Transverse colon (tissue), 4 donors: ENCODE data around the gene MDH2. TPM values are rescaled to one million over a fixed set of nuclear protein-coding genes. Genes with fewer than 3 reads are reported as not detected.
A peak's percentile ranks its signal among the peaks of the same experiment; 100 is the strongest.
"Not testable (repeated sequence)": the region's sequence is repeated elsewhere in the genome, so short reads cannot be mapped to it uniquely, and the experiment has no call there.

Source experiments
- DNase-seq: peaks from one replicate; pipeline ENCODE4 v3.0.0-alpha.2; 2019
- H3K27ac ChIP-seq, 4 donors: fragments of 200-600 bp; sonication (generic); 2 replicates each; pipeline ENCODE4 v1.5.1; 2016 to 2018; ENCODE audit warnings: inconsistent platforms in 4 of 4
- H3K27me3 ChIP-seq: fragments of 200-600 bp; sonication (generic); 2 replicates; pipeline ENCODE4 v1.5.1; 2017; ENCODE audit warnings: inconsistent platforms
- H3K36me3 ChIP-seq, 4 donors: fragments of 200-600 bp; sonication (generic); 2 replicates each; pipeline ENCODE4 v1.5.1; 2017 to 2019; ENCODE audit warnings: inconsistent platforms in 4 of 4
- H3K4me1 ChIP-seq, 4 donors: fragments of 200-600 bp; sonication (generic); 2 replicates each; pipeline ENCODE4 v1.5.1; 2017 to 2020; ENCODE audit warnings: inconsistent platforms in 4 of 4
- H3K4me3 ChIP-seq, 4 donors: fragments of 200-600 bp; sonication (generic); 1 replicate in 1 of 4; 2 replicates in 3 of 4; pipeline versions ENCODE4 v1.5.1 to v1.6.1; 2017 to 2019; ENCODE audit warnings: inconsistent platforms in 4 of 4
- H3K9me3 ChIP-seq, 2 donors: fragments of 200-600 bp; sonication (generic); 2 replicates each; pipeline ENCODE4 v1.5.1; 2017 to 2019; ENCODE audit warnings: inconsistent platforms in 2 of 2
- EP300 ChIP-seq: sonication (generic); formaldehyde crosslinking; IDR thresholded peaks from one replicate; pipeline ENCODE4 v1.6.1; 2017; ENCODE audit warnings: antibody characterized with exemption, low read depth
- POLR2A ChIP-seq: fragments of 450-650 bp; IDR thresholded peaks from one replicate; pipeline ENCODE4 v1.6.1; 2016; ENCODE audit warnings: antibody characterized with exemption, mild to moderate bottlenecking, moderate library complexity
- POLR2AphosphoS5 ChIP-seq, 3 donors: sonication (generic); formaldehyde crosslinking; IDR thresholded peaks; one replicate each; pipeline ENCODE4 v1.6.1; 2016; ENCODE audit warnings: antibody characterized with exemption in 3 of 3
- WGBS, 2 donors: methylation state at CpG; one replicate each; pipeline ENCODE4 v1.1.5; 2018; ENCODE audit warnings: low coverage in 1 of 2; 5-methylcytosine and 5-hydroxymethylcytosine counted together
- in situ Hi-C, 4 donors: fragments of 200-750 bp; cut with MboI; loops; one replicate each; pipeline versions ENCODE4 v1.15.0 to v1.15.1; 2017; ENCODE audit warnings: low sequenced_read_pairs in 3 of 4, low pct_ligation_motif_present in 1 of 4, low pct_unique_long_range_greater_than_20kb in 1 of 4
- intact Hi-C: fragments of 100-400 bp; cut with DNase I; formaldehyde crosslinking; loops from one replicate; pipeline ENCODE4 v1.15.1; 2023; ENCODE audit warnings: low total_unique reads
- total RNA-seq, 4 donors: library from RNA; depleted of rRNA; stranded (reverse); fragments of >200 nt; gene quantifications; one replicate each; pipeline ENCODE4 v1.1.0, GENCODE V29; 2016
- TF ChIP-seq, protein P1 (sequence below), 5 experiments: fragments of 200-600 bp in 3 of 5; fragments of 450-650 bp in 2 of 5; sonication (generic) in 3 of 5; IDR thresholded peaks; 1 replicate in 2 of 5; 2 replicates in 3 of 5; pipeline ENCODE4 v1.5.1; 2016 to 2017; ENCODE audit warnings: antibody characterized with exemption in 5 of 5, inconsistent platforms in 3 of 5, mild to moderate bottlenecking in 2 of 5, moderate library complexity in 1 of 5

Gene MDH2
- total RNA-seq, 4 donors from 2014 or later, result 144 to 308 (median 152) TPM

DNA sequence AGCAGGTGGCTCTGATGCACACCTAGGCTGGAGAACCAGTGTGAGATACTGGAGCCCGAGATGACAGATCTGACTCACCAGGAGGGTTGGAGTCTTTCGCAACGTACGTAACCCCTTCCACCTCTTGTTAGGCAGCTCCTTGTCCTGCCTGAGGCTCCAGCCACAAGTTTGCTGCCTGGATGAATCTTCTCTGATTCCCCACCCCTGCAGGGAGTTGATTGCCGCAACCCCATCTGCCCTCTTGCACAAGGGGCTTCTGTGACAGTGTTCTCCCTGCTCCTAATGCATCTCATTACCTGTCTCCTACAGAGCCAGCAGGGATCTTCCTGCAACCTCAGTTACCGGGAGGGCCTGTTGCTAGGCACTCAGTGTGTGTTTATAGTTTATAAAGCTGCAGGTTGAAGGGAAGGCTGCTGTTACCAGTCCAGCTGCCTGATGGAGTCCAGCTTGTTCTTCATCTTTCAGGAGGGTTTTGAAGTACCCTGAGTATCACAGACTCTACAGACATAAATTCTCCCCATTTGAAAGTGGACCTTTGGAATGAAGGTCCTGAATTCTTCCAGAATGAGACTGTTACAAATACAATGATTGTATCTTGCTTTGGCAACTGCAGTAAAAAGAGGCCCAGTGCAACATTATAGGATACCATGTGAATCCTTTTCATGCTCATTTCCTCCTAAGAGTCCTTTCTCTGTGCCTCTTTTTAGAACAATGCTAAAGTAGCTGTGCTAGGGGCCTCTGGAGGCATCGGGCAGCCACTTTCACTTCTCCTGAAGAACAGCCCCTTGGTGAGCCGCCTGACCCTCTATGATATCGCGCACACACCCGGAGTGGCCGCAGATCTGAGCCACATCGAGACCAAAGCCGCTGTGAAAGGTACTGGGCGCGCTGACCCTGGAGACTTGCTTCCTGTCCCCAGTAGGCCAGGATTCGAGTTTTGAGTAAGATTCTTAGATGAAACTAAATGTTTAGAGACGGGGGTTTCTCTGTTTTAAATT is 6.5 kb downstream of the MDH2 start:
- H3K27ac ChIP-seq, result peak overlapping the region; percentile 10 to 32 (median 14)
- H3K36me3 ChIP-seq, result peaks cover 0 to 19% (median 11%) of the 10 kb centered on the region in 4 donors
- WGBS, 2 donors, result 79 to 82% methylated on average over 10 to 18 of the region's 18 CpGs
- H3K9me3 ChIP-seq, result no peaks in the 10 kb centered on the region
- intact Hi-C loops (no loop called here), in situ Hi-C loops (no loop called here)
- no peak for DNase-seq
- TF ChIP-seq, protein P1, sequence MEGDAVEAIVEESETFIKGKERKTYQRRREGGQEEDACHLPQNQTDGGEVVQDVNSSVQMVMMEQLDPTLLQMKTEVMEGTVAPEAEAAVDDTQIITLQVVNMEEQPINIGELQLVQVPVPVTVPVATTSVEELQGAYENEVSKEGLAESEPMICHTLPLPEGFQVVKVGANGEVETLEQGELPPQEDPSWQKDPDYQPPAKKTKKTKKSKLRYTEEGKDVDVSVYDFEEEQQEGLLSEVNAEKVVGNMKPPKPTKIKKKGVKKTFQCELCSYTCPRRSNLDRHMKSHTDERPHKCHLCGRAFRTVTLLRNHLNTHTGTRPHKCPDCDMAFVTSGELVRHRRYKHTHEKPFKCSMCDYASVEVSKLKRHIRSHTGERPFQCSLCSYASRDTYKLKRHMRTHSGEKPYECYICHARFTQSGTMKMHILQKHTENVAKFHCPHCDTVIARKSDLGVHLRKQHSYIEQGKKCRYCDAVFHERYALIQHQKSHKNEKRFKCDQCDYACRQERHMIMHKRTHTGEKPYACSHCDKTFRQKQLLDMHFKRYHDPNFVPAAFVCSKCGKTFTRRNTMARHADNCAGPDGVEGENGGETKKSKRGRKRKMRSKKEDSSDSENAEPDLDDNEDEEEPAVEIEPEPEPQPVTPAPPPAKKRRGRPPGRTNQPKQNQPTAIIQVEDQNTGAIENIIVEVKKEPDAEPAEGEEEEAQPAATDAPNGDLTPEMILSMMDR (IDR thresholded peaks at IDR 0.05), result no peak
- TF ChIP-seq POLR2A (no peak), POLR2AphosphoS5 (IDR thresholded peaks at IDR 0.05) (no peak), EP300 (no peak)
- H3K4me3 ChIP-seq, result no peak overlapping the region
- H3K27me3 ChIP-seq, result no peaks in the 10 kb centered on the region
- peaks cover 1 to 26% (median 11%) of the 10 kb centered on the region in 4 donors for H3K4me1 ChIP-seq

DNA sequence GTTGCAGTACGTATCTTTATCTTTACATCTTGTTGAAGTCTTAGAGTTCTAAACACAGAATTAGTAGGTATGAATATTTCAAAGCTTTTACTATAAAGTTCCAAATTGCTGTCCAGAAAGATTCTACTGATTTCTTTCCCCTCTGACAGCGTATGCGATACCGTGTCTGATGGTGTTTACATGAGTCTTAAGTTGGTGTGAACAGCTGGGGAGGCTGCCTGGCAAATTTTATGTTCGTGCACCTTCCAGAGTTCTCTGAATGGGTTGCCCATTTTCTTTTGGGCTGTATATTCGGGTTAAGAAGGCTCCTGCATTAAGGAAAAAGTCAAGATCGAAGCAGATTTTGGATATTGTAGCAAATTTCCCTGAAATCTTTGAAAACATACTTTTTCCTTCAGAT is 8.3 kb downstream of the MDH2 start:
- WGBS, 2 donors, result 80 to 82% methylated on average over 7 of the region's 7 CpGs
- peaks cover 0 to 15% (median 7%) of the 10 kb centered on the region in 4 donors for H3K4me1 ChIP-seq
- H3K36me3 ChIP-seq, result peaks cover 0 to 37% (median 20%) of the 10 kb centered on the region in 4 donors

DNA sequence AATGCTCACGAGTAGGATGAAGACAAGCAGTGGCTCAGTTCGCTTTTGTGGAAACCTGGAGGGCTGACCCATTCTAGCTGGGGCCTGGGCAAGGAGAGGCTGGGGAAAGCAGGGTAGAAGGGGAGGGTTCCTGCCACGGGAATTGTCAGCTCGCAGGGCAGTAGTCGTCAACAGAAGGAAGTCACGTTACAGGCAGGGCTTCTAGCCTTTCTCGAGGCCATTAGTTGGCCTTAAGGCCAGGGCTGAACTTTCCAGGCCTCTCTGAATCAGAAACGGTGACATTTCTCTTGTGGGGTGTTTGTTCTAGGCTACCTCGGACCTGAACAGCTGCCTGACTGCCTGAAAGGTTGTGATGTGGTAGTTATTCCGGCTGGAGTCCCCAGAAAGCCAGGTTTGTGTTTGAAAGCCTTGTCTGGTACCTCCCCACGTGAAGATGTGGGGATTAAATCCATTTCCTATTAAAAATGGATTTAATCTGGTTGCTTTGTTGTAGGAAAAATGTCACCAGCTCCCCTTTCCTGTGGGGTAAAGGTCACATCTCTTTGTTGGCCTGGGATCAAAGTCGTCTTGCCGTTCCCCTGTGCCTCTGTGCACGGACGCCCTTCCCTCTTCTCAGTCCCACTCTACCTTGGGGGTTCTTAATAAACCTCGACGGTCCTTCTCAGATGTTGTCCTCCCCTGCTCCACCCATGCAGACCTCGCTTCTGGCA is 9.4 kb downstream of the MDH2 start:
- in situ Hi-C loops, result no loop called here
- H3K27me3 ChIP-seq, result no peaks in the 10 kb centered on the region
- H3K36me3 ChIP-seq, result peaks cover 0 to 46% (median 21%) of the 10 kb centered on the region in 4 donors
- WGBS, 2 donors, result 63% methylated on average over 18 of the region's 18 CpGs; no CpG with 5 or more reads in 1 of the 2 donors
- no peak overlapping the region for H3K4me3 ChIP-seq
- TF ChIP-seq POLR2A, result no peak
- TF ChIP-seq EP300, result no peak
- TF ChIP-seq, protein P1 (IDR thresholded peaks at IDR 0.05), result no peak
- no peak for TF ChIP-seq POLR2AphosphoS5 (IDR thresholded peaks at IDR 0.05)
- peaks cover 0 to 15% (median 7%) of the 10 kb centered on the region in 4 donors for H3K4me1 ChIP-seq
- intact Hi-C loops, result no loop called here
- peak overlapping the region in 3 of 4 donors; percentile 25 to 47 (median 37) for H3K27ac ChIP-seq
- no peaks in the 10 kb centered on the region for H3K9me3 ChIP-seq
- DNase-seq, result no peak

More for the DNA sequence above, 8.3 kb downstream of the MDH2 start:
- H3K27ac ChIP-seq, result no peak overlapping the region
- intact Hi-C loops (no loop called here), in situ Hi-C loops (no loop called here)
- TF ChIP-seq POLR2A (no peak), EP300 (no peak), POLR2AphosphoS5 (IDR thresholded peaks at IDR 0.05) (no peak)
- TF ChIP-seq, protein P1 (IDR thresholded peaks at IDR 0.05), result no peak
- no peaks in the 10 kb centered on the region for H3K27me3 ChIP-seq
- H3K9me3 ChIP-seq, result no peaks in the 10 kb centered on the region
- no peak overlapping the region for H3K4me3 ChIP-seq
- DNase-seq, result no peak

DNA sequence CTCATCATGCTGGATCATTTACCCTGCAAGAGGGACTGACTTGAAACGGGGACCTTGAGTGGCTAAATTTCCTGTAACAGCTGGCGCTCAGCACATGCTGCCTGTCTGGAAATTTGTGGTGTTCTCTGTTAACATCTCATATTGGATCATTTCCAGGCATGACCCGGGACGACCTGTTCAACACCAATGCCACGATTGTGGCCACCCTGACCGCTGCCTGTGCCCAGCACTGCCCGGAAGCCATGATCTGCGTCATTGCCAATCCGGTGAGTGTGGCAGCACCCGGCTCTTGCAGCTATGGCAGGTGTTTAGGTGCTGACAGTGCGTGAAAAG is 9.9 kb downstream of the MDH2 start:
- intact Hi-C loops (no loop called here), in situ Hi-C loops (no loop called here)
- WGBS, 2 donors, result 40 to 80% methylated on average over 1 to 11 of the region's 11 CpGs
- H3K4me1 ChIP-seq, result peaks cover 0 to 15% (median 7%) of the 10 kb centered on the region in 4 donors
- no peak for DNase-seq
- TF ChIP-seq EP300 (no peak), POLR2A (no peak), POLR2AphosphoS5 (IDR thresholded peaks at IDR 0.05) (no peak)
- TF ChIP-seq, protein P1 (IDR thresholded peaks at IDR 0.05), result no peak
- H3K27ac ChIP-seq, result peak overlapping the region in 2 of 4 donors; percentile 1 to 37
- H3K36me3 ChIP-seq, result peaks cover 0 to 49% (median 21%) of the 10 kb centered on the region in 4 donors
- no peaks in the 10 kb centered on the region for H3K27me3 ChIP-seq
- H3K9me3 ChIP-seq, result no peaks in the 10 kb centered on the region
- no peak overlapping the region for H3K4me3 ChIP-seq

DNA sequence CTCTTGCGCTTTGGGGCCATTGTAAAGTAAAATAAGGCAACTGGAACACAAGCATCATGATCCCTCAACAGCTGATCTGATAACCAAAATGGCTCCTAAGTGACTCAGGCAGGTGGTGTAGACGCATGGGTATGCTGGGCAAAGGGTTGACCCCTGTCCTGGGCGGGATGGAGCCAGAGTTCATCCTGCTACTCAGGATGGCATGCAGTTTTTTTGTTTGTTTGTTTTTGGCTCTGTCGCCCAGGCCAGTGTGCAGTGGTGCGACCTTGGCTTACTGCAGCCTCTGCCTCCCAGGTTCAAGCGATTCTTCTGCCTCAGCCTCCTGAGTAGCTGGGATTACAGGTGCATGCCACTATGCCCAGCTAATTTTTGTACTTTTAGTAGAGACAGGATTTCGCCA is 10.8 kb downstream of the MDH2 start:
- Histone ChIP-seq H3K4me1 (peaks cover 3 to 19% (median 8%) of the 10 kb centered on the region in 4 donors), H3K36me3 (peaks cover 0 to 49% (median 22%) of the 10 kb centered on the region in 4 donors)
- H3K4me3 ChIP-seq, H3K9me3 ChIP-seq, H3K27ac ChIP-seq, H3K27me3 ChIP-seq, in situ Hi-C loops, intact Hi-C loops: not testable (repeated sequence)
- 80 to 95% methylated on average over 2 to 7 of the region's 7 CpGs for WGBS, 2 donors
- DNase-seq, result peak; percentile 35
